GM20431 (cell line): ENCODE results near the gene ZDHHC7.

Experiments
- in situ Hi-C: fragments of 300-500 bp; cut with MseI, MboI; formaldehyde crosslinking; loops from one replicate; pipeline ENCODE4 v1.15.0; 2020; ENCODE audit warnings: low sequenced_read_pairs; ENCODE audit not compliant: unreplicated experiment

The ZDHHC7 gene

DNA sequence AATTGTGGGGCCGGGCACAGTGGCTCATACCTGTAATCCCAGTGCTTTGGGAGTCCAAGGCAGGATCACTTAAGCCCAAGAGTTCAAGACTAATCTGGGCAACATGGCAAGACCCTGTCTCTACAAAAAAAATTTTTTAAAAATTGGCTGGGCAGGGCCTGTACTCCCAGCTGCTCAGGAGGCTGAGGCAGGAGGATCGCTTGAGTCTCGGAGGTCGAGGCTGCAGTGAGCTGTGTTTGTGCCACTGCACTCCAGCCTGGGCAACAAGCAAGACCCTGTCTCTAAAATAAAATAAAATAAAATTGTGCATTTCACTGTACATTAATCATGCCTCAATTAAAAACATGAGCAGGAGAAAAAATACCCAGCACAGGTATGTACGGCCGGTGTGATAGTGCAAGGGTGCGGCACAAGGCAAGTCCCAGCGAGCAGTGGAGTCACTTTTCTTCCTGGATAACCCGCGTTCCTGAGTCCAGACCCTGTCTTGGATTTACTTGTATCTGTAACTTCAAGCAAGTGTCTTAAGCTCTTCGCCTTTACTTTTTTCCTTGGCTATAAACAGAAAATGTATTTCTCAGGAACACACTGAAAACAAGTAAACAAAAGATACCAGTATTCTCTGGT lies 11.4 kb downstream of the ZDHHC7 start:
- in situ Hi-C loops: no loop called here

DNA sequence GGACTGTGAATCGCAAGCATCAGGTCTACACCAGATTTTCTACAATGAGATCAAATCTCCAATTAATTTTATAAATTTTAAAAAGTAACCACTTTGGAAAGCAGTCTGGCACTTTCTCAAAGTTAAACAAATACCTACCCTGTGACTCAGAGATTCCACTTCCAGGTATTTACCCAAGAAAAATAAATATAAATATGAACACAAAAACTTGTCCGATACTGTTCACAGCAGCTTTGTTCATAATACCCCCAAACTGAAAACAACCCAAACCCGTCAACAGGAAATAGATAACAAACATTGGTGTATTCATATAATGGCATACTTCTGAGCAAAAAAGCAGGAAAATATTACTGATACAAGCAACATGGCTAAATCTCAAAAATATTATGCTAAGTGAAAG lies 12.1 kb downstream of the ZDHHC7 start:
- in situ Hi-C loops: no loop called here

DNA sequence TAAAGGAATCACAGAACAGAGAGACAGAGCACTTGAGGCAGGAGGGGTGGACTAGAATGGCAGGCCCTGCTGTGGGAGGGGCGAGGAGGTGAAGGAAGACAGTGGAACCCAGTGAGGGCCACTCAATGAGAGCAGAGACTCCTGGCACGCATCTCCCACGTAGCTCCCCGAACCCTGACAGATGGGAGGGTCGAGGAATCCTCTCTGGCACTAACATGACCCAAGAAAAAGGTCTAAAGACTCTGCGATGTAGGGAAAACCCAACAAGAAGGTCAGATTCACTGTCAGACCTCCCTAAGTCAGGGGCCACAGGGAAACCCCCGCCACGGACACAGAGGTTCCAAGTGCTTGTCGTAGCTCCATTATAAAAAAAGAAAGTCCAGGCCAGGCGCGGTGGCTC lies 15.0 kb downstream of the ZDHHC7 start:
- in situ Hi-C loops: no loop called here

DNA sequence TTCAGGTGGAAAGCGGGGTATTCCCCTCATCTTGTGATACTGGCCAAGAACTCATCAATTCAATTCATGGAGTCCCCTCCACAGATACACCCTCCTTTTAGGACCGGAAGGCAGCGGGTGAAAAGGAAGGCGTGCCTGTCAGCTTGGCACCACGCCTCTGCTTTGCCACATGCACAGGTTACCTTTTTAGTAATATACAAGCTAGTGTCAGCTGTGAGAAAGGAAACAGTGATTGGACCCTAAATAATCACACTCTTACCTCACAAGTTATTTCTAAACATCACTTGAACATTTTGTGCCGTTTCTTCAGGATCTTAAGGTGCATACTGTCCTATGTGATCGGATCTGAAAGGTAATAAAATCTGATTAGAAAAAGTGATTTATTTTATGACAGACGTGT lies 15.7 kb downstream of the ZDHHC7 start:
- in situ Hi-C loops: no loop called here

DNA sequence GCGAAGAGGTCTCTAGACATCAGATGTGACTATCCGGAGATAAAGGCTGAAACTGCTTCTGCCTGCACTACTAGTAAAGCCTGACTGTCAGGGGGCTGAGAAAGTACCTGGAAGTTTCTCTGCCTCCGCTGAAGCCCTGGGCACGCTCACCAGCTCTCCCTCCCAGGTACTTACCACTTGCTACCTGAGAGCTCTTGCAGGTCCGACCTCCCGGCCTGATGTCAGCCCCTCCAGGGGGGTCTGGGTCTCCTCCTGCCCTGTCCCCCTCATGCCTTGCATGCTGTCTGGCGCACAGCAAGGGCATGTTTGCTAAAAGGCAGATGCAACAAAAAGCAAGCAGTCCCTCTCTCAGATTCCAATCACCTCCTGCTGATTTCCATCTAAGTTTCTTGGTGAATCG lies 17.4 kb downstream of the ZDHHC7 start:
- in situ Hi-C loops: no loop called here

DNA sequence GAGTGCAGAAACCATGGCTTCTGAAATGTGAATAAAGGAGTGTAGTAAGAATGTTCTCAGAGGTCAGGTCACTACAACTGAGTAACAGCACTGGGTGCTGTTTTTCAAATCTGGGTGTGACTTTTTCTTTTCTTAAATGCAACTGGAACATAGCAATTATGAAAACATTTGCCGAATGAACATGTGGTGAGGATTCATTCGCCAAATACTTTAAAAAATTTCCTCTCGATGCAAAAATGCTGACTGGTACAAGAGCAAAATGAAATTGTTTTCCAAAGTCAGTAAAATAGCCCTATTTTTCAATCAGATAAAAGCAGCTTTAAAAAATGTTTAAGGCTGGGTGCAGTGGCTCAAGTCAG lies 18.6 kb downstream of the ZDHHC7 start:
- in situ Hi-C loops: no loop called here

DNA sequence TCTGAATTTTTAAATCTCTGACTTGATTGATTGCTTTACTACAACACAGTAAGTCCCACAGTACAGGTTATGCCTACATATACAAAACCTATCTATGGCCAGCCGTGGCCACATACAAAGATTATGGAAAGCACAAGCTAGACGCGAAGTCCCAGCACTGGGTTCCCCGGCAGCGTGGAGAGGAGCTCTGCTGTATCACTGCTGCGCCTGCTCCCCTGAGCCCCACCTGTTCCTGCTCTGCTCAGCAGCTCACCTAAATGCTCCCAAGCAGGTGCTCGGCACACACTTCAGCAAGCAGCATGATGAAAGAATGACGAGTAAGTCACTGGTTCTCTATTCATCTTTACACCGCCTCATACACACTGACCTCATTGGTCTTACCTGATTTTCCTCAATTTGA lies 20.6 kb downstream of the ZDHHC7 start:
- in situ Hi-C loops: no loop called here

DNA sequence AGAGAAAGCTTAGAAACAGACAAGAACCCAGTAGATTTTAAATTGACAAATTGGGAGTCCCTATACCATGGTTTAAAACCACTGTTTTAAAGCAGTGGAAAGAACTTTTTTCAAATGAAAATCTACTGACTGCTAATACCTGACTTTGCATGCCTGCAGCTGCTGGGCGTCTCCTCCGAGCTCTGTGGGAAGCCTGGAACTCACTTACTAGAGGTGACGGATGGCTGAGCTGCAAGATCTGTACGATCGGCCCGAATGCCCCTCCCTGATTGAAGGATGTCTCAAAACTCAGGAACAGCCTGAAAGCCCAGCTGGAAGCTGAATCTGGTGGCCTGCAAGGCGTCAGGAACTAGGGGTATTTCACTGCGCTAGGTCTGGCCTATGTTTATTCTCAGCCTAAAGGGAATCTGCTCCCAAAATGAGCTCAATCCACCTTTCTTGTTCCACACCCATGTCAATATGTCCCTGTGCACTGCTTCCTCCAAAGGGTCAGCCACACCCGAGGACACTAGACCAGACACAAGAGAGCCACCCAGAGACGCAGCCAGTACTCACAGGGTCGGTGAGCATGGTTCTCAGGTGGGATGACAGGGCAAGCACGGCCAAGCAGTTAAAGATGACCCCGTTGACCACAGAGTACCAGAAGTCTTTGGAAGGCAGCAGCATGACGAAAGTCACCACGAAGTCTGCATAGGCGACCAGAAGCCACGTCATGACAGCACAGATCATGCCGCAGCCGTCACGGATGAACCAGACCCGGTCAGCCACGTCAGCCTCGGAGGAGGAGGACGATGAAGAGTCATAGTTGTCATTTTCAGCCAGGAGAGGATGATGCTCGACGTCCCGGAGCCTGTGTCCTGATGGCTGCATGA lies 21.4 kb downstream of the ZDHHC7 start:
- in situ Hi-C loops: no loop called here

DNA sequence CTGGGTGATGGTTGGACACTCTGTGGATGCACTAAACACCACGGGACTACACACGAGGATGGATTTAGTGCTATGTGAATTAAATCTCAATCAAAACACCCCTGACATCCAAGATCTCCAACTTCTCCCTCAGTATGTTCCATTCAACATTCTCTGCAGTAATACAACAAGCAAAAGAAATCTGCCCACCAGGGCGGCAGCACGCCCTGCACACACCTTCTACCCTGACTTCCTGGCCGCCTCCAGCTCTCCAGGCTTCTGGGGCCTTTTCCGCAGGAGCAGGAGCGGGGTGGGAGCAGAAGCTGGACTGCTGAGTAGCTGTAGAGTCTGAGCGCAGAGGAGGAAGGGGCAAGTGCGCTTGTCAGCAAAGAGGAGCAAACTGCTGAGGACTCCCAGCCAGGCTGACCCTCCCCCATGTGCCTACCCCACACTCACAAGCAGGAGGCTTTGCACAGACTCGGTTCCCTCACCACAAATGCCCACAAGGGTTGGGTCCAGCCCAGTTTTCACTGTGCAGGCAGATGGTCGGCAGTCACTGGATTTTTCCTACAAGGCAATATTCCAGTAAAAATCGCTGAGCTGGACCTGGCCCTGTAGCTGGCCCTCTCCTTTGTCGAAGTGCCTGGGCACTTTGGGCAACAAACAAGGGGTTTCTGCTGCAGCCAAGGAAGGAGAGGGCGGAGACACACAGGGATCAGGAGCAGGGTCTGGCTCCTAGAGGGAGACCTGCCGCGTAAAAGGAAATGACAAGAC lies 22.8 kb downstream of the ZDHHC7 start:
- in situ Hi-C loops: no loop called here

DNA sequence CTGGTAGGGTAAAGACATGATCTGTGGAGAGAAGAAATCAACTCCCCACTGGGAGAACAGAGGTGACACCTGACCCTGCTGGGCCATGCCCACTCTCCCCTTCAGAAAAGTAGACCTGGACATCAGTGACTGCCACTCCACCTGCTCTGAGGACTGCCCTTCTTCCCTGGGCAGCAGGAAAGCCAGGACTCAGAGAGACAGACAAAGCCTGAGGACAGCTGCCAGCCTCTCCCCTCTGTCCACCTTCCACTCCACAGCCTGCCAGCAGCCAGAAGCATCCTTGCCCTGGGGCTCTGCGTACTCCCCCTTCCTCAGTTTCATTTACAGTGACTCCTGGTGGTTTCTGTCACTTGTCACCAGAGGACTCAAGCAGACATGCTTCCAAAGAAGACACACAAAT lies 24.5 kb downstream of the ZDHHC7 start:
- in situ Hi-C loops: no loop called here

DNA sequence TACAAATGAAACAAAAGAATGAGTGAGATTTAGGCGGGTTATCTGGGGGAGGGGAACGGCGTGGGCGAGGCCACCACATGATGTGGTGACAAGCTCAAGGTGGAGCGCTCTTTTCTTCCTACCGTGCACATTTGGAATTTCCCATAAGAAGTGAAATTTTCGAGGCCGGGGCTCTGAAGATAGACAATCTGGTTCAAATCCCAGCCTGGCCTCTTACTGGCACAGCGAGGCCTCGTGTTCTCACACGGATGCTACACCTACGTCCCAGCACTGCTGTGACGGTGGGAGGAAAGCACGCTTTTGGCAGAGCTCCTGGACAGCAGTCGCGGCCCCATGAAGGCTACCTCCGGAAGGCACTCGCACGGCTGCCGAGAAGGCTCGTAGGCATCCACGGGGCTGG lies 25.2 kb downstream of the ZDHHC7 start:
- in situ Hi-C loops: no loop called here

DNA sequence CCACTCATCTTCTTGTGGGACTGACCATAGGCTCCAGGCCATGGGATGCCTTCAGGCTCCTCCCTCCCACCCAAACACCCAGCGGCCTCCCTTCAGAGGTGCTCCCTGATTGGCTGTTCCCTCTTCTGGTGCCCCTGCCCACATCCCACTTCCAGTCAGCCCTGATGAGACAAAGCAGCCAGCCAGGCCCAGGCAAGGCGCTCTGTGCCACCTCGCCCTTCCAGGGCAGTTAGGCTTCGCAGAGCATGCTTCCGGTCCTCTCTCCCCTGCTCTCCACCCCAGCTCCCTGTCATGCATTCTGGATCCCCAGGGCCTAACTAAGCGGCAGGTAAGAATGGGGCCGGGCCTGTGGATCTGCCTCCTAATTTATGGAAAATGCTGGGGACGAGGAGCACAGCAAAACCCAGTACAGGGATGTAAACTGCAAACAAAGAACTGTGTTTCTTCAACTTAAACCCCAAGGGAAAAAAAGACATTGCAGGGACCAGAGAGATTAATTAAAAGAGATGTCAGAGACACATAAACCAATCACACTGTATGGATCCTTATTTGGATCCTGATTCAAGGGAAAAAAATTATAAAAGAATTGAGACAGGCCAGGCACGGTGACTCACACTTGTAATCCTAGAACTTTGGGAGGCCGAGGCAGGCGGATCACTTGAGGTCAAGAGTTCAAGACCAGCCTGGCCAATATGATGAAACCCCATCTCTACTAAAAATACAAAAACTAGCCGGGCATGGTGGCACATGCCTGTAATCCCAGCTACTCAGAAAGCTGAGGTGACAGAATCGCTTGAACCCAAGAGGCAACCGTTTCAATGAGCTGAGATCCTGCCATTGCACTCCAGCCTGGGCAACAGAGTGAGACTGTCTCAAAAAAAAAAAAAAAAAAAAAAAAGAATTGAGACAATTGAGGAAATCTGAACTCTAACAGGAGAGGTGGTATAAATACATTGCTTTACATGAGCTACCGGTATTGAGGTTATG lies 26.0 kb downstream of the ZDHHC7 start:
- in situ Hi-C loops: no loop called here

DNA sequence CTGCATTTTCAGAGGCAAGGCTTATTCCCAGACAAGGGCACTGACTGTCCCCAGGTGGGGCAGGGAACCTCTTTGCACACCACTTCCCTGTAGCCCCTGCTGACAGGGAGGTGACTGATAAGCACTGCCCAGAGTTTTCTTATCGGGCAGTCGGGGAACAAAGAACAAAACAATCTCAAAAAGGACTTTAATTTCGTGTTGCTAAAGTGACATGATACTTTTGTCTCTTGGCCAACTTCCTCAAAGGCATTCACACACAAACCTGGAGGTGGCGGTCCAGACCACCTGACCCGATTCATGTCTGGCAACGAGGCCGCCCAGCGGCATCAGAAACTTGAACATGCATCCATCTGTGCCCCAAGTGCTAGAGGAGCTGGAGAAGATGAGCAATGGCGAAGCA lies 28.9 kb downstream of the ZDHHC7 start:
- in situ Hi-C loops: no loop called here

DNA sequence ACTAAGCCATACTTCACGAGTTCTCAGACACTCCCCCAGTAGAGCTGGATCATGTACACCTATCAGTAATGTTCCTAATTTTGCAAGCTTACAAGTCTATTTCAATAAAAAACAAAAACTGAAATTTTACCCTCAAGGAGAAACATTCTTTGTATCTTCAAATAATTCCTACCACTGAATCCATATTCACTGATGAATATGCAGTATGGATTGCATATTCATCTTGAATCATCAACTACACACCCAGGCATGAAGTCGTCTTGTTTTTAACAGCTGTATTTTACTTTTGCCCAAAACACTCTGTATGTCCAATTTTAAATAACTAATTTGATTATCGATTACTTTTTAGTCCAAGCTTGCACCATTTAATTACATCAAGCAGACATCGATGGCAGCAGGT lies 31.8 kb downstream of the ZDHHC7 start:
- in situ Hi-C loops: no loop called here

DNA sequence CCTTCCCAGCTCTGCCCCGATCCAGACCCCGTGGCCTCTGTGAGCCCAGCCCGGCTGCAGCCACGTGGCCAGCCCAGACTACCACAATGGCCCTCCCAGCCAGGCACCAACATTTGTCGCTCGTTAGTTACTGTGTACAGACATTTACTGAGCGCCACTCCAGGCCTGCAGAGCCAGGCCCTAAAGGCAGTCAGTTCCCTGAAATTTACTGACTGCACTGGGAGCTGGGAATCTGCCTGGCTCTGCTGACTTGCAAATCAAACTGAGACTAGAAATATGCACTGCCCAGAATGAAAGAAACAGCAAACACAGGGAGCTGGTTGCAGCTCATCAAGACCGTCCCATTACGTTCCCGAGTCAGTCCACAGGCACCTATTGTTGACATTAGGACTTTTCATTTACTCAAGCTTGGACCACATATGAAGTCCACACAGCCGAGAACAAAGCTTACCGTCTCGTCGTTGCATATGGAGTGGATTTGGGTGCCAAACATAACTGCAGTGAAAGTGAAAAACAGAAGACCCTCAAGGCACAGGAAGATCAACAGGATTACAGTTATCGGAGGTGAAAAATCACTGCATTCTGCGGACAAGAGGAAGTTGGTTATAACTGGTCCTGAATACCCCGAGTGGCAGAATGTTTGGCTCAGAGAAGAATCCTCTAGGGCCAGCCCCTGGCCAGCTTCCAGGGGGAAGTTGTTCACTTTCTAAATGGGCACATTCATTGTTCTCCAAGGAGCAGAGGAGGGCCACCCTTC lies 34.5 kb downstream of the ZDHHC7 start:
- in situ Hi-C loops: no loop called here

DNA sequence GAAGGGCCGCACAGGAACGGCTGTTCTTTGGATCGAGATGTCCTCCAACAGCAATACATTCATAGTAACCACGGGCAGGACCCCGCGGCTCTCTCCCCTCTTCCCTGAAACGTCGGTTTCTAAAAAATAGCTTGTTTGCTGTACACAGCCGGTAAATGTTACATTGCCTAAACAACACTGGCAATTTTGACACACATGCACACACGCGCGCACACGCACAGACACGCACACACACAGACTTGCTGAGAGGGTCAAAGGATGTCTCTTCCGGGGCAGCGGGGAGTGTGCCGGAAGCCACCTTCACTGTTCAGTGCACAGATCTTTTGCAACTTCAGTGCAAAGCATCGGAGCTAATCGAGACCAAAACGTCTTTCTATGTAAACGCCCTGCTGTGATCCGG lies 35.8 kb downstream of the ZDHHC7 start:
- in situ Hi-C loops: no loop called here

DNA sequence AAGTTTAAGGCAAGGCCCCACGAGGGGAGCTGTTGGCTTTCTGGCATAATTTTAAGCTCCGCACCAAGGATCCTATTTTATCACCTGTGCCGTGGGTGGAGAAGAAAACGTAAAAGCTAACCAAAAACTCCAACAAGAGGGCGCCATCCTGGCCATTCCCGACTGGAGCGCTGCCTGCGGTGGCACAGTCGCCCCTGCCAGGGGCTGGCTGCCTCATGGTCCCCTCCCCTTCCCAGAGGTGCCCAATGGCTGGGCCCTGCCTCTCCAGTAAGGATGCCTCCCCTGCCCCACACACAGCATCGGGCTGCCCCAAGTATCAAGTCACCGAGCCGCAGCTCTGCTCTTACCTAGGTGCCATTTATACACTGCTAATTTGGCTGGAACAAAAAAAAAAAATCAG lies 36.3 kb downstream of the ZDHHC7 start:
- in situ Hi-C loops: no loop called here

DNA sequence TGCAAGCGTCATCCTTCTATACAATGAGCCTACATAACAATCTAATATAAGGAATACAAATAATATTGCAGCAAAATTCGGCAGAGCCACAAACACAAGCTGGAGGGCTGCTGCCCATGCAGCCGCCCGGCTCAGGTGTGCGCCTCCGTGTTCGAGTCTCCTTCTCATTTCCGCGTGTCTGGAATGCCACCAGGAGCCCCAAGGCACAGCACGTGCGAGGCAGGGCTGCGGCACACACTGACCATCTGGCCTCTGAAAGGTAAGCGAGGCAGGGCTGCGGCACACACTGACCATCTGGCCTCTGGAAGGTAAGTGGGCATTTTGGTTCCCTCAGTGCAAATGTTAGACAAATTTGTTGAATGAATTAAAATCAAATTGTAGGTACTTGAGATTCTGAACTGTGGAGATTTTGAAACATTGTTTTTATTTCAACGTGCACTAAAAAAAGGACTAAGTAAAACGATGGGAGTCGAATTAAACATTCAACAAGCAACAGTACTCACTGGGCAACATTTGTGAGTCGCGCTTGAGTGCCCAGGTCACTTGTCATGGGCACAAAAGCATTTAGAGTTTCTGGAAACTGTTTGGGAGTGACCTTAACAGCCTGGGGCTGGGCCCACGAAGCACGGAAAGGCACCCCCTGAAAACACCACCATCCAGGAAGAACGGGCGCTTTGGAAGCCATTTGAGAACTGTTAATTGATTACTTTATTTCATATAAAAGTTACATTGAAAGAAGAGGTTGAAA lies 37.4 kb downstream of the ZDHHC7 start:
- in situ Hi-C loops: loop anchor here (25.0 kb wide), 1 partner anchor 337 kb away; the partner anchor contains the start of gene KLHL36

DNA sequence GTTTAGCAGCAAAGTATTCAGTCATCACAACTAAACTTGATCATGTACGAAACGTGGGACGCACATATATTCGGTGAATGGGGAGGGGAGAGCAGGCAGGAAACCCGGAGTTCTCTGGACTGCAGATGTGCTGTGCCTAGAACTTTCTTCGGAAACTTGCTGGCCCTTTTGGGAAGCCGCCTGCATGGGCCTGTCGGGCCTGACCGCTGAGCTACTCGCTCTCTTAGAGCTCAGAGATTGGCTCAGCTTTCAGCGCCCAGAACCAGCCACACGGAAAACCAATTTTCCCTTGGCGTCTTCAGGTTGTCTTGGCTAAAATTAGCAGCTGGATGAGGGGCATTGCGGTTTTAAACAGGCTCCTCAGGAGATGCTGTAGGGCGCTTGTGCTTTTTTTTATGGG lies 38.1 kb downstream of the ZDHHC7 start:
- in situ Hi-C loops: loop anchor here (25.0 kb wide), 1 partner anchor 336 kb away; the partner anchor contains the start of gene KLHL36
